CD4-positive, alpha-beta T cell (primary cell): ENCODE measurements around the gene FNIP2. TPM values are rescaled to one million over a fixed set of nuclear protein-coding genes. Genes with fewer than 3 reads are reported as not detected.

Source experiments
- ATAC-seq: fragments of 200-7000 bp; cut with Tn5 transposase; one replicate; pipeline ENCODE4 v1.10.0; 2022; ENCODE audit warnings: mild to moderate bottlenecking; ENCODE audit not compliant: poor library complexity
- CTCF ChIA-PET: fragments of 350-600 bp; sonication (Branson Sonifier 250); formaldehyde crosslinking; loops from one replicate; lab custom pipeline; 2021; ENCODE audit warnings: antibody characterized with exemption, inconsistent platforms; lab: Charles Lee
- POLR2A ChIA-PET: fragments of 350-600 bp; sonication (Branson Sonifier 250); formaldehyde crosslinking; loops from one replicate; lab custom pipeline; 2021; ENCODE audit warnings: antibody characterized with exemption, inconsistent platforms; lab: Charles Lee
- DNase-seq, 14 experiments: peaks; one replicate each; pipeline ENCODE4 v3.0.0-alpha.2; 2013 to 2020; ENCODE audit warnings: mixed read lengths in 2 of 14
- H3K27ac ChIP-seq, 2 donors: one replicate each; pipeline versions ENCODE4 v1.5.1 to v1.7.0; 2013; ENCODE audit warnings: low read length in 2 of 2, low read depth in 1 of 2, mild to moderate bottlenecking in 1 of 2
- H3K27me3 ChIP-seq, 2 experiments: 1 replicate in 1 of 2; 2 replicates in 1 of 2; pipeline versions ENCODE4 v1.6.1 to v1.7.0; 2013; ENCODE audit warnings: low read length in 2 of 2, control low read depth in 1 of 2, mild to moderate bottlenecking in 1 of 2, moderate library complexity in 1 of 2; ENCODE audit not compliant: insufficient read depth in 2 of 2, control insufficient read depth in 1 of 2
- H3K36me3 ChIP-seq: one replicate; pipeline ENCODE4 v1.6.1; 2013; ENCODE audit warnings: low read length, control low read depth; ENCODE audit not compliant: insufficient read depth
- H3K4me1 ChIP-seq: one replicate; pipeline ENCODE4 v1.6.1; 2013; ENCODE audit warnings: low read length, control low read depth; ENCODE audit not compliant: insufficient read depth
- H3K4me3 ChIP-seq: one replicate; pipeline ENCODE4 v1.5.1; 2013; ENCODE audit warnings: mild to moderate bottlenecking, low read length, moderate library complexity
- H3K9me3 ChIP-seq, 2 experiments: 1 replicate in 1 of 2; 2 replicates in 1 of 2; pipeline versions ENCODE4 v1.6.1 to v1.7.0; 2013; ENCODE audit warnings: low read length in 2 of 2, mild to moderate bottlenecking in 2 of 2, control low read depth in 1 of 2, moderate library complexity in 1 of 2; ENCODE audit not compliant: control insufficient read depth in 1 of 2, insufficient read depth in 1 of 2
- H3K27ac Mint-ChIP-seq: one replicate; pipeline ENCODE4 v1.8.0; 2020; ENCODE audit warnings: mixed read lengths
- H3K27me3 Mint-ChIP-seq: one replicate; pipeline ENCODE4 v1.8.0; 2021; ENCODE audit warnings: mixed read lengths
- H3K36me3 Mint-ChIP-seq: one replicate; pipeline ENCODE4 v1.8.0; 2021; ENCODE audit warnings: low read depth, mixed read lengths
- H3K4me1 Mint-ChIP-seq: one replicate; pipeline ENCODE4 v1.8.0; 2021; ENCODE audit warnings: low read depth, mixed read lengths
- H3K4me3 Mint-ChIP-seq: one replicate; pipeline ENCODE4 v1.8.0; 2020; ENCODE audit warnings: mild to moderate bottlenecking, mixed read lengths
- H3K9me3 Mint-ChIP-seq: one replicate; pipeline ENCODE4 v1.8.0; 2020; ENCODE audit warnings: mixed read lengths
- CTCF ChIP-seq: fragments of 200-600 bp; IDR thresholded peaks from one replicate; pipeline ENCODE4 v1.8.0; 2022; ENCODE audit warnings: antibody characterized with exemption, mild to moderate bottlenecking
- intact Hi-C, 2 experiments: fragments of 100-400 bp; cut with DNase I in 1 of 2; cut with micrococcal nuclease in 1 of 2; formaldehyde crosslinking; loops; one replicate each; pipeline versions ENCODE4 v1.15.1 to v1.9.0; 2023 to 2025; cut with DNase I, micrococcal nuclease
- total RNA-seq, 174 experiments: library from RNA in 2 of 174; stranded (reverse) in 2 of 174; gene quantifications; one replicate each; pipeline ENCODE4 v1.2.3 and lab custom pipeline; 2021 to 2026

FNIP2 gene
- total RNA-seq, 2 experiments from 2014 or later: 7.5 to 7.7 TPM

GRCh38 chr4:158728236-158728635 lies 40.6 kb upstream of the FNIP2 start:
- ChIA-PET POLR2A (no interaction called here), CTCF (interaction anchor here (1.2 kb wide), 1 partner anchor 12 kb away, joined by 3 read pairs; no protein-coding TSS in a partner anchor)
- Mint-ChIP-seq H3K9me3 (no peaks in the 10 kb centered on the region), H3K4me3 (no peak overlapping the region), H3K27ac (no peak overlapping the region), H3K36me3 (peaks cover 4% of the 10 kb centered on the region), H3K4me1 (peaks cover 5% of the 10 kb centered on the region), H3K27me3 (peaks cover 30% of the 10 kb centered on the region)
- peaks cover 2 to 14% of the 10 kb centered on the region in 2 experiments for H3K27me3 ChIP-seq
- no peak for DNase-seq
- H3K36me3 ChIP-seq: no peaks in the 10 kb centered on the region
- peaks cover 8% of the 10 kb centered on the region for H3K4me1 ChIP-seq
- ATAC-seq: no peak
- H3K9me3 ChIP-seq: no peaks in the 10 kb centered on the region
- intact Hi-C loops: loop anchor here in 1 of 2 experiments (2.0 kb wide), 3 partner anchors 39 to 475 kb away; no protein-coding TSS in a partner anchor
- H3K4me3 ChIP-seq: no peak overlapping the region
- TF ChIP-seq CTCF: no peak
- H3K27ac ChIP-seq: no peak overlapping the region

GRCh38 chr4:158729716-158730559 lies 38.9 kb upstream of the FNIP2 start:
- Mint-ChIP-seq H3K36me3 (no peaks in the 10 kb centered on the region), H3K9me3 (no peaks in the 10 kb centered on the region), H3K27me3 (peaks cover 30% of the 10 kb centered on the region), H3K27ac (no peak overlapping the region), H3K4me1 (no peaks in the 10 kb centered on the region), H3K4me3 (no peak overlapping the region)
- Histone ChIP-seq H3K36me3 (no peaks in the 10 kb centered on the region), H3K4me1 (no peaks in the 10 kb centered on the region), H3K27me3 (peaks cover 2 to 14% of the 10 kb centered on the region in 2 experiments), H3K27ac (no peak overlapping the region), H3K9me3 (no peaks in the 10 kb centered on the region), H3K4me3 (no peak overlapping the region)
- TF ChIP-seq CTCF: peak; percentile 78
- CTCF ChIA-PET: interaction anchor here (0.6 kb wide), 1 partner anchor 121 kb away, joined by 3 read pairs; no protein-coding TSS in a partner anchor
- POLR2A ChIA-PET: no interaction called here
- intact Hi-C loops: loop anchor here (1.0 to 2.0 kb wide), 7 partner anchors 37 to 473 kb away; no protein-coding TSS in a partner anchor
- DNase-seq: peak; percentile 20 to 77 (median 32)
- ATAC-seq: peak; percentile 85

- H3K4me3 Mint-ChIP-seq: no peak overlapping the region
- Histone ChIP-seq H3K9me3 (no peaks in the 10 kb centered on the region), H3K27me3 (no peaks in the 10 kb centered on the region), H3K27ac (no peak overlapping the region), H3K4me3 (no peak overlapping the region), H3K4me1 (no peaks in the 10 kb centered on the region), H3K36me3 (no peaks in the 10 kb centered on the region)
- intact Hi-C loops: no loop called here
- POLR2A ChIA-PET: no interaction called here
- no peaks in the 10 kb centered on the region for H3K4me1 Mint-ChIP-seq
- ATAC-seq (no peak), DNase-seq (no peak)
- no peaks in the 10 kb centered on the region for H3K36me3 Mint-ChIP-seq
- H3K9me3 Mint-ChIP-seq: no peaks in the 10 kb centered on the region
- TF ChIP-seq CTCF: no peak
- CTCF ChIA-PET: no interaction called here
- H3K27ac Mint-ChIP-seq: no peak overlapping the region
- peaks cover 14% of the 10 kb centered on the region for H3K27me3 Mint-ChIP-seq
Observed at GRCh38 chr4:158738866-158739265, 30.0 kb upstream of the FNIP2 start.
